Measurements from ENCODE around the gene IL15. TPM values are rescaled to one million over a fixed set of nuclear protein-coding genes. Genes with fewer than 3 reads are reported as not detected.

IL15 gene
- total RNA-seq, 1 donor from 2014 or later, result 3.5 TPM

- Mint-ChIP-seq H3K4me1 (no peaks in the 10 kb centered on the region), H3K27me3 (no peaks in the 10 kb centered on the region), H3K27ac (no peak overlapping the region), H3K4me3 (no peak overlapping the region), H3K36me3 (ENCODE audit: low read depth) (peaks cover 3% of the 10 kb centered on the region), H3K9me3 (peaks cover 5% of the 10 kb centered on the region)
- POLR2A ChIA-PET, result no interaction called here
- no peak for TF ChIP-seq CTCF (IDR thresholded peaks at IDR 0.05)
- CTCF ChIA-PET, result no interaction called here
- no peak for ATAC-seq (ENCODE audit: low read depth)
- no peak for DNase-seq
- intact Hi-C loops (cut with micrococcal nuclease), result no loop called here
Measured at GRCh38 chr4:141697116-141697515, 60.7 kb downstream of the IL15 start.

GRCh38 chr4:141702472-141703182 is 66.2 kb downstream of the IL15 start:
- H3K27ac Mint-ChIP-seq, result no peak overlapping the region

DNA sequence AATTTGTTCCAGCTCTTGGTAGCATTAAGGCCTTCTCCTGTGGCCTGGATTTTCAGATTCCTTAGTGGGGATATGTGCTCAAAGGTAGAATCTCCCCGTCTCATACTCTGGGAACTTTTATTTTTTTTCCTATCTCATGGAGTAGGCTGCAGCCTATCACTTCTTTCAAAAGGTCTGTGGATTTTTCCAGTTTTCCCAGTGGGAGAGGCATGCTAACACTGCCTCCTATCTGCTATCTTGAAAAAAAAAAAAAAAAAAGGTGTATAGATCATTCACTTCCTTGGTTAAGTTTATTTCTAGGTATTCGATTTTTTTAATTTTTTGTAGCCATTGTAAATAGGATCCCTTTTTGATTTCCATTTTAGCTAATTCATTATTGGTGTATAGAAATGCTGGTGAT is 67.1 kb downstream of the IL15 start:
- no peak for ATAC-seq (ENCODE audit: low read depth)
- intact Hi-C loops (cut with micrococcal nuclease), result no loop called here

More at GRCh38 chr4:141702472-141703182, 66.2 kb downstream of the IL15 start:
- no peak for TF ChIP-seq CTCF (IDR thresholded peaks at IDR 0.05)
- Mint-ChIP-seq H3K9me3 (peaks cover 7% of the 10 kb centered on the region), H3K36me3 (ENCODE audit: low read depth) (no peaks in the 10 kb centered on the region), H3K27me3 (no peaks in the 10 kb centered on the region), H3K4me1 (peaks cover 27% of the 10 kb centered on the region), H3K4me3 (no peak overlapping the region)
- DNase-seq, result no peak
- ChIA-PET CTCF (no interaction called here), POLR2A (no interaction called here)
- no peak for ATAC-seq (ENCODE audit: low read depth)
- intact Hi-C loops (cut with micrococcal nuclease), result no loop called here

GRCh38 chr4:141705048-141705746 is 68.8 kb downstream of the IL15 start:
- no peak for TF ChIP-seq CTCF (IDR thresholded peaks at IDR 0.05)
- H3K4me1 Mint-ChIP-seq, result peaks cover 27% of the 10 kb centered on the region
- peak overlapping the region; percentile 54 for H3K27ac Mint-ChIP-seq
- ChIA-PET POLR2A (no interaction called here), CTCF (no interaction called here)
- peaks cover 7% of the 10 kb centered on the region for H3K9me3 Mint-ChIP-seq
- H3K27me3 Mint-ChIP-seq, result no peaks in the 10 kb centered on the region
- intact Hi-C loops (cut with micrococcal nuclease), result loop anchor here (2.0 kb wide), 1 partner anchor 68 kb away; the partner anchor contains the start of gene IL15
- H3K36me3 Mint-ChIP-seq (ENCODE audit: low read depth), result no peaks in the 10 kb centered on the region
- ATAC-seq (ENCODE audit: low read depth) (no peak), DNase-seq (no peak)
- peak overlapping the region; percentile 6 for H3K4me3 Mint-ChIP-seq

More for the DNA sequence above, 67.1 kb downstream of the IL15 start:
- no peaks in the 10 kb centered on the region for H3K27me3 Mint-ChIP-seq
- no peaks in the 10 kb centered on the region for H3K36me3 Mint-ChIP-seq (ENCODE audit: low read depth)
- no peak for DNase-seq
- ChIA-PET POLR2A (no interaction called here), CTCF (no interaction called here)
- H3K4me3 Mint-ChIP-seq, result no peak overlapping the region
- peaks cover 27% of the 10 kb centered on the region for H3K4me1 Mint-ChIP-seq
- no peak overlapping the region for H3K27ac Mint-ChIP-seq
- no peak for TF ChIP-seq CTCF (IDR thresholded peaks at IDR 0.05)
- peaks cover 7% of the 10 kb centered on the region for H3K9me3 Mint-ChIP-seq

DNA sequence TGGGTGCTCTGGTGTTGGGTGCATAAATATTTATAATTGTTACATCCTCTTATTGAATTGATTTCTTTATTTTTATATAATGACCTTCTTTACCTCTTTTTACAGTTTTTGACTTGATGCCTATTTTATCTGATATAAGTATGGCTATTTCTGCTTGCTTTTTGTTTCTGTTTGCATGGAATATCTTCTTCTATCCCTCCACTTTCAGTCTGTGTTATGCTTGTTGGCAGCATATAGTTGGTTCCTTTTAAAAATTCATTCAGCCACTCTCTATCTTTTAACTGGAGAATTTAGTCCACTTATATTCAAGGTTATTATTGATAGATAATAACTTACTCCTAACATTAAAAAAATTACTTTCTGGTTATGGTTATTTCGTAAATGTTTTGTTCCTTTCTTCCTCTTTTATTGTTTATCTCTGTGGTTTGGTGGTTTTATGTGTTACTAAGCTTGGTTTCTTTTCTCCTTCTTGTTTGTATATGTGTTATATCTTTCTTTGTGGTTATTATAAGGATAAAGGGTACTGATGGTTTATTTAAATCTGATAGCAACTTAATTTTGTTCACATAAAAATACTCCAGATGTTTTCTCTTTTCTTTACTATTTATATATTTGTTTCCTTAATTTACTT is 69.5 kb downstream of the IL15 start:
- TF ChIP-seq CTCF (IDR thresholded peaks at IDR 0.05), result no peak
- Mint-ChIP-seq H3K4me3 (no peak overlapping the region), H3K27me3 (no peaks in the 10 kb centered on the region), H3K36me3 (ENCODE audit: low read depth) (no peaks in the 10 kb centered on the region), H3K4me1 (peaks cover 27% of the 10 kb centered on the region), H3K9me3 (peaks cover 7% of the 10 kb centered on the region), H3K27ac (peak overlapping the region; percentile 54)
- POLR2A ChIA-PET, result interaction anchor here (1.0 kb wide), 1 partner anchor 70 kb away, joined by 3 read pairs; the partner anchor contains the start of gene IL15
- DNase-seq (no peak), ATAC-seq (ENCODE audit: low read depth) (peak; percentile 37)
- intact Hi-C loops (cut with micrococcal nuclease), result loop anchor here (2.0 kb wide), 1 partner anchor 69 kb away; the partner anchor contains the start of gene IL15
- CTCF ChIA-PET, result no interaction called here

Measured in activated B cell treated with CpG ODN at 0.5 μM for 24 hours (primary cell).